AG09319 (cell line): ENCODE results near the gene ARHGEF11.

Experiments
- DNase-seq: peaks from one replicate; pipeline ENCODE4 v3.0.0-alpha.2; 2010; ENCODE audit warnings: low read depth; ENCODE audit errors: extremely low read depth
- TF ChIP-seq, protein P1 (sequence below): IDR thresholded peaks from 2 replicates; pipeline ENCODE4 v1.5.1; 2011; ENCODE audit warnings: low read depth, mild to moderate bottlenecking, inconsistent platforms, low read length, moderate library complexity

The ARHGEF11 gene

DNA sequence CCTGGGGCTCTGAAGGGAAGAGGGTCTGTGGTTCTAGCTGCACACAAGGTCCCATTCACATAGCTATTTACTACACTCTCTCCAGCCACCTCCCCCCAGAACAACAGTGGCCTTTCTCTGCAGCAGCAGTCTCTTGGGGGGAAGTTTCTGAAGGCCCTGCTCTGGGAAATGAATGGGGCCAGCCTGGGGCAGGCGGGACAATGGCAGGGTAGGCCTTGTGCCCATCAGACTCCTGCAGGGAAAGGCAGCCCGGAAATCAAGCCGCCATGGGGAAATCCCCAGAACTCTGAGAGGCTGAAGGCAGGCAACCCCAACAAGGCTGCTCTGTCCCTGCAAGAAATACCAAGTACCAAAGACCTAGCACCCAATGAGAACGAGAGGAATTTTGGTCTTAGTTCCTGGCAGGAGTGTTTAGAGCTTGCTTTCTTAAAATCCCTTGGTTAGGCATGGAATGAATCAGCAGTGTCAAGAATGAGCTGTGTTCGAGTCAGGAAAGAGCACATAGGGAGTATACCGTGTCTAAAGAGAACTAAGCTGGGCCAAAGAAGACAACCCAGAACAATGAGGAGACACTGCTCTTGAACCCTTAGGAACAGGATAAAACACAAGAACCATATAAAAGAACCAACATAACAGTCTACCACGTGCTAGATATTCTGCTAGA lies 11.3 kb downstream of the ARHGEF11 start:
- DNase-seq: no peak
- TF ChIP-seq, protein P1, sequence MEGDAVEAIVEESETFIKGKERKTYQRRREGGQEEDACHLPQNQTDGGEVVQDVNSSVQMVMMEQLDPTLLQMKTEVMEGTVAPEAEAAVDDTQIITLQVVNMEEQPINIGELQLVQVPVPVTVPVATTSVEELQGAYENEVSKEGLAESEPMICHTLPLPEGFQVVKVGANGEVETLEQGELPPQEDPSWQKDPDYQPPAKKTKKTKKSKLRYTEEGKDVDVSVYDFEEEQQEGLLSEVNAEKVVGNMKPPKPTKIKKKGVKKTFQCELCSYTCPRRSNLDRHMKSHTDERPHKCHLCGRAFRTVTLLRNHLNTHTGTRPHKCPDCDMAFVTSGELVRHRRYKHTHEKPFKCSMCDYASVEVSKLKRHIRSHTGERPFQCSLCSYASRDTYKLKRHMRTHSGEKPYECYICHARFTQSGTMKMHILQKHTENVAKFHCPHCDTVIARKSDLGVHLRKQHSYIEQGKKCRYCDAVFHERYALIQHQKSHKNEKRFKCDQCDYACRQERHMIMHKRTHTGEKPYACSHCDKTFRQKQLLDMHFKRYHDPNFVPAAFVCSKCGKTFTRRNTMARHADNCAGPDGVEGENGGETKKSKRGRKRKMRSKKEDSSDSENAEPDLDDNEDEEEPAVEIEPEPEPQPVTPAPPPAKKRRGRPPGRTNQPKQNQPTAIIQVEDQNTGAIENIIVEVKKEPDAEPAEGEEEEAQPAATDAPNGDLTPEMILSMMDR: no peak

DNA sequence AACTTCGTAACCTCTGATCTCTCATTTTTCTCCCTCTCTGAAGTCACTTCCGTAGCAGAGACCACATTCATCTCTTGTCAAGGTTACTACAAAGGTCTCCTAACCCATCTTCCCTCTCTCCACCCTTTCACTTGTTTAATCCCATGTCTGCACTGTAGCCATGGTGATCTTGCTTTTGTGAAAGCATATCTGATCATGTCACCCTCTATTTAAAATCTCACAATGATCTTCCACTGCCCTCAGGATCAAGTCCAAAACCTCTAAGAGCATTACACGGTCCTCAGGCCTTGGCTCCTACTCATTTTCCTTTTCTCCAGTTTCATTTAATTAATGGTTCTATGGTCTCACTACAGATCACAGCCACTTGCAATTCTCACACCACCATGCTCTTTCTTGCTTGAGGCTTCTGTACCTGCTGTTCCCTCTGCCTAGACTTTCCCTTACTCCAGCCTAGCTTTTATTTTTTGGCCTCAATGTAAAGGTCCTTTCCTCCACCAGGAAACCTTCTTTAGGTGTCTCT lies 12.1 kb downstream of the ARHGEF11 start:
- TF ChIP-seq, protein P1: no peak
- DNase-seq: no peak

DNA sequence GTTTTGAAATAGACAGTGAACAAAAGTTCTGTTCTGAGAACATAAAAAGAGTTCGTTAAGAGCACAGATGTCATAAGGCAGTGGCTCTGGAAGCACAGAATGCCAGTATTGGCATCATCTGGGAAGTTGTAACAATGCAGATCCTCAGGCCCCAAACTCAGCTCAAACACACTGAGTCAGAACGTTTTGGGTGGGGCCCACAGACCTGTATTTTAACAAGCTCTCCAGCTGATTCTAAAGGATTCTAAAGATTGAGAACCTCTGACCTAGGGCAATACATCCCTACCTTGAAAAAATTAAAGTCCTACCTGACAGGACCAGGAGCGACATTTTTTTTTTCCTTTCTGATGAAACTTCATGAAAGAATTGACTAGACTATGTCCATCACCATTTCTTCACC lies 13.2 kb downstream of the ARHGEF11 start:
- TF ChIP-seq, protein P1: no peak
- DNase-seq: no peak

DNA sequence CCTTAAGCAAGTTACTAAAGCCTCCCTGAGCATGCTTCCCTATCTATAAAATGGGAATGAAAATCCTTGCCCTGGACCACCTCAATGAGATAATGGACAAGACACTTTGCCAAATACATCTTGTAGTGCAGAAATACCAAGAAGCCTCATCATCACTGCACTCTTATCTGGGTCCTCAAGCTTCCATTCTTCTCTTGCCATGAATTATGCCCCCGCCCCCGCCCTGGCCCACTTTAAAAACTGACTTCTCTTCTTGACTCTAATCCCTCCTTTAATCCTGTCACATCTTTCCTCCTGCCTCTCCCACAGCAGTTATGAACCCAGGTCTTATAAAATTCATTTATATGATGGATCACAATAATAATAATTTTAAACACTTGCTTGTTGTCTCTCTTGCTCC lies 14.8 kb downstream of the ARHGEF11 start:
- DNase-seq: no peak
- TF ChIP-seq, protein P1: no peak

DNA sequence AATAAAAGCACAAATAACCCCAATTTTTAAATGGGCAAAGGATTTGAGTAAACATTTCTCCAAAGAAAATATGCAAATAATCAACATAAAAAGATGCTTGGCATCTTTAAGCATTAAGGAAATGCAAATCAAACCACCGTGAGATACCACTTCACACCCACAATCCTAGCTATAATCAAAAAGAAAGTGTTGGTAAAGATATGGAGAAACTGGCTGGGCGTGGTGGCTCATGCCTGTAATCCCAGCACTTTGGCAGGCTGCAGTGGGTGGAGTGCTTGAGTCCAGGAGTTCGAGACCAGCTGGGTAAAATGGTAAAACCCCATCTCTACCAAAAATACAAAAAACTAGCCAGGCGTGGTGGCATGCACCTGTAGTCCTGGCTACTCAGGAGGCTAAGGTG lies 16.9 kb downstream of the ARHGEF11 start:
- TF ChIP-seq, protein P1: no peak
- DNase-seq: no peak

DNA sequence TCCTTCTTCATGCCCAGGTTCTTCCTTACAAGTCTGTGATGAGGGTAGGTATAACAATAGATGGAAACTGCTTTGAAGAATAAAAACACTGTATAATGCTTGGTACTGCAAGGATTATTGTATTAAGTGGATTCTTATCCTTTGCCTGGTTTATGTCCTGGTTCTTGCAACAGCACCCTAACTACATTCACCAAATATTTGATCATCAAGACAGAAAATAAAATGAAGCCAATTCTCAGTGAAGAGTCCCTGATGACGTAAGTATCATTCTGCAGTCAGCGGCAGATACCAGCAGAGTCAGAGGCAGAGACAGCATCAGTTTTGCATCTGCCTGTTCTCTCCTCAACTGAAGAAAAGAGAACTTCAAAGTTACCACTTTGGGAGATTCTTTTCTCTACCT lies 19.7 kb downstream of the ARHGEF11 start:
- peak; percentile 12 for DNase-seq
- TF ChIP-seq, protein P1: no peak

DNA sequence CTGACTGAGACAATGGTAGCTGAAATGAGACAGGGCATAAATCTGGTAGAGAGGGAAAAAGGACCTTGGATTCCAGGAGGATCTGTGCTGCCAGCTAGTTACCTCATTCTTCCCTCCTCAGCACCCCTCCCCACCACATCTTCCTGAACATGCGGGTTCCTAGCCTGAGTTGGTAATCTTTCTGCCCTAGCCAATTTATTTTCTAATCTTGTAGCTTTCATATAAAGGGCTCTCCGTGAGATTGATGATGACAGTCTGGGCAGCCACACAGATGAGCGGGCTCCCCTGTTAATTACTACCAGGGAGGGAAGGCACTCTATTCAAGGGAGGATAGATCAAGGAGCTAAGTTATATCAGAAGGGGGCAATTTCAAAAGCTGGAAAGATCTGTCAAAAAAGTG lies 20.2 kb downstream of the ARHGEF11 start:
- TF ChIP-seq, protein P1: no peak

More for the DNA sequence above, 20.2 kb downstream of the ARHGEF11 start:
- no peak for DNase-seq
